Parathyroid adenoma (tissue), 2 donors: ENCODE data around the gene RFLNA.

Experiments
- H2AFZ ChIP-seq: fragments of 300-600 bp; sonication (generic); one replicate; pipeline ENCODE4 v1.7.0; 2017; ENCODE audit warnings: antibody characterized with exemption, mild to moderate bottlenecking
- H3K27ac ChIP-seq: fragments of 300-600 bp; sonication (generic); one replicate; pipeline ENCODE4 v1.7.0; 2017
- H3K27me3 ChIP-seq: fragments of 300-600 bp; sonication (generic); one replicate; pipeline ENCODE4 v1.7.0; 2017; ENCODE audit warnings: low read length; ENCODE audit not compliant: control insufficient read depth, insufficient read depth
- H3K36me3 ChIP-seq: fragments of 300-600 bp; sonication (generic); one replicate; pipeline ENCODE4 v1.7.0; 2017; ENCODE audit warnings: low read length; ENCODE audit not compliant: control insufficient read depth, insufficient read depth
- H3K4me1 ChIP-seq: fragments of 300-600 bp; sonication (generic); one replicate; pipeline ENCODE4 v1.7.0; 2017; ENCODE audit warnings: control low read depth
- H3K4me2 ChIP-seq: fragments of 300-600 bp; sonication (generic); one replicate; pipeline ENCODE4 v1.7.0; 2017; ENCODE audit warnings: low read length
- H3K4me3 ChIP-seq: fragments of 300-600 bp; sonication (generic); one replicate; pipeline ENCODE4 v1.7.0; 2017; ENCODE audit warnings: low read depth, low read length
- H3K79me2 ChIP-seq: fragments of 300-600 bp; sonication (generic); one replicate; pipeline ENCODE4 v1.7.0; 2017; ENCODE audit warnings: control low read depth
- H3K9ac ChIP-seq: fragments of 300-600 bp; sonication (generic); one replicate; pipeline ENCODE4 v1.7.0; 2017; ENCODE audit warnings: mild to moderate bottlenecking
- H3K9me3 ChIP-seq: fragments of 300-600 bp; sonication (generic); one replicate; pipeline ENCODE4 v1.7.0; 2017; ENCODE audit warnings: low read length; ENCODE audit not compliant: control insufficient read depth
- TF ChIP-seq, protein P1 (sequence below): fragments of 300-600 bp; sonication (generic); IDR thresholded peaks from one replicate; pipeline ENCODE4 v1.7.0; 2017; ENCODE audit warnings: antibody characterized with exemption, mild to moderate bottlenecking
- donor health status: primary hyperparathyroidism.

RFLNA gene

DNA sequence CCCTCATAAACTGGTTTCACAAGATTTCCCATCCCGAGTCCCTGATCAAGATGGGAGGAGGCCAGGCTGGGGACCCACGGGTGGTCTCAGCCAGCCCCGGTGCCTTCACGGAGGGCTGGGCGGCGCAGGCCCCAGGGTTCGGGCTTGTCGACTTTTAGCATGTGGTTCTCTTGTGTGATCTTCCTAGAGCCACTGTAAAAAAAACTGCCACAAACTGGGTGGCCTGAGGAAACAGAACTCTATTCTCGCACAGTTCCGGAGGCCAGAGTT lies 12.6 kb downstream of the RFLNA start:
- H3K9ac ChIP-seq = no peak overlapping the region
- H3K9me3 ChIP-seq = no peaks in the 10 kb centered on the region
- no peak overlapping the region for H3K27ac ChIP-seq
- H3K36me3 ChIP-seq = no peaks in the 10 kb centered on the region
- H3K27me3 ChIP-seq = no peaks in the 10 kb centered on the region
- H3K4me3 ChIP-seq = no peak overlapping the region
- no peak overlapping the region for H2AFZ ChIP-seq
- TF ChIP-seq, protein P1, sequence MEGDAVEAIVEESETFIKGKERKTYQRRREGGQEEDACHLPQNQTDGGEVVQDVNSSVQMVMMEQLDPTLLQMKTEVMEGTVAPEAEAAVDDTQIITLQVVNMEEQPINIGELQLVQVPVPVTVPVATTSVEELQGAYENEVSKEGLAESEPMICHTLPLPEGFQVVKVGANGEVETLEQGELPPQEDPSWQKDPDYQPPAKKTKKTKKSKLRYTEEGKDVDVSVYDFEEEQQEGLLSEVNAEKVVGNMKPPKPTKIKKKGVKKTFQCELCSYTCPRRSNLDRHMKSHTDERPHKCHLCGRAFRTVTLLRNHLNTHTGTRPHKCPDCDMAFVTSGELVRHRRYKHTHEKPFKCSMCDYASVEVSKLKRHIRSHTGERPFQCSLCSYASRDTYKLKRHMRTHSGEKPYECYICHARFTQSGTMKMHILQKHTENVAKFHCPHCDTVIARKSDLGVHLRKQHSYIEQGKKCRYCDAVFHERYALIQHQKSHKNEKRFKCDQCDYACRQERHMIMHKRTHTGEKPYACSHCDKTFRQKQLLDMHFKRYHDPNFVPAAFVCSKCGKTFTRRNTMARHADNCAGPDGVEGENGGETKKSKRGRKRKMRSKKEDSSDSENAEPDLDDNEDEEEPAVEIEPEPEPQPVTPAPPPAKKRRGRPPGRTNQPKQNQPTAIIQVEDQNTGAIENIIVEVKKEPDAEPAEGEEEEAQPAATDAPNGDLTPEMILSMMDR = no peak
- H3K4me2 ChIP-seq = no peak overlapping the region
- H3K79me2 ChIP-seq = no peaks in the 10 kb centered on the region
- no peaks in the 10 kb centered on the region for H3K4me1 ChIP-seq

DNA sequence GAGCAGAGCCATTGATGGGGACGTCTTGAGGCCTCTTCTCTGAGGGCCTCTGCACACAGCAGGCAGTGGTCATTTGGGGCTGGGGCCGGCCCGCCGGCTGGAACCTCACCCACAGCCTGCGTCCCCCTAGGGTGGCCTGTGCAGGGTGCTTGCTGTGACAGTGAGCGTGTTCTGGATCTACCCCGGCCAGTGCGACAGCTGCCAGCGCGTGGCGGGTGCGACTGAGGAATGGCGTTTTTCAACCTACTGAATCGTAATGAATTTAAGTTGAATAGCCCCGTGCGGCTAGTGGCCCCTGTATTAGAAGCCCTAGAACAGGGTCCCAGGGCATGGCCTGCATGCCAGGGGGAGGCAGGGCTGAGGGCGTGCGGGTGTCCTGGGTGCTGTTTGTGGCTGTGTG lies 13.8 kb downstream of the RFLNA start:
- Histone ChIP-seq H3K4me1 (no peaks in the 10 kb centered on the region), H3K9me3 (no peaks in the 10 kb centered on the region), H2AFZ (no peak overlapping the region), H3K27ac (no peak overlapping the region), H3K4me3 (no peak overlapping the region), H3K79me2 (no peaks in the 10 kb centered on the region), H3K9ac (no peak overlapping the region), H3K36me3 (no peaks in the 10 kb centered on the region), H3K4me2 (no peak overlapping the region), H3K27me3 (no peaks in the 10 kb centered on the region)
- TF ChIP-seq, protein P1 = no peak

DNA sequence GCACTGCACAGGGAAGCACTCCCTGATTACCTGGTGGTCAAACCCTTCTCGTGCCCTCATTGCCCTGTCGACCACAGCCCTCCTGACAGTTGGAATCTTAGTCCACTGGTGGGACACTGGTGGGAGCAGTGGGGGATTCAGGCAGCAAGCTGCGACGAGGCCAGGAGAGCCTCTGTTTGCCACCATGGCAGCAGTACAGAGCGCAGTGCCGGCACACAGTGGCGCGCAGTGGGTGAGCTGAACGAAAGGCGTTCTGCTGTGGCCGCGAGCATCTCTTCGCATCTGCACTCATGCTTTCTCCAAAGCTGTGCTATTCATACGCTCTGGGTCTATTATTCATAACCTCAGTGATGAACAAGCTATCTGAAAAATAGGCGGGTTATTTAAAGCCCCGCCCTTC lies 14.3 kb downstream of the RFLNA start:
- H3K4me1 ChIP-seq = no peaks in the 10 kb centered on the region
- no peaks in the 10 kb centered on the region for H3K79me2 ChIP-seq
- no peak overlapping the region for H3K4me2 ChIP-seq
- no peak overlapping the region for H3K27ac ChIP-seq
- H3K36me3 ChIP-seq = no peaks in the 10 kb centered on the region
- no peaks in the 10 kb centered on the region for H3K27me3 ChIP-seq
- TF ChIP-seq, protein P1 = no peak
- no peak overlapping the region for H2AFZ ChIP-seq
- no peak overlapping the region for H3K4me3 ChIP-seq
- no peaks in the 10 kb centered on the region for H3K9me3 ChIP-seq
- no peak overlapping the region for H3K9ac ChIP-seq

DNA sequence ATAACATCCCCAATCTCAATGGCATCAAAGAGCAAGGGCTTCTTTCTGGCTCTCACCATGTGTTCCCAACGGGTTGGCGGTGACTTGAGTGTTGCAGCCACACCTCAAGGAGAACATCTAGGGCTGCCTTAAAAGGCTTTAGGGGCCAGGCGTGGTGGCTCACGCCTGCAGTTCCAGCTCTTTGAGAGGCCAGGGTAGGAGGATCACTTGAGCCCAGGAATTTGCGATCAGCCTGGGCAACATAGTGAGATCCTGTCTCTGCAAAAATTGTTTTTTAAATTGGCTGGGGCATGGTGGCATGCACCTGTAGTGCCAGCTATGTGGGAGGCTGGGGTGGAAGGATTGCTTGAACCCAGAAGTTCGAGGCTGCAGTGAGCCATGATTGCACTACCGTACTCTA lies 14.9 kb downstream of the RFLNA start:
- Histone ChIP-seq H3K4me1 (no peaks in the 10 kb centered on the region), H3K79me2 (no peaks in the 10 kb centered on the region), H3K9me3 (no peaks in the 10 kb centered on the region), H3K4me3 (no peak overlapping the region), H3K36me3 (no peaks in the 10 kb centered on the region), H3K9ac (no peak overlapping the region), H3K4me2 (no peak overlapping the region), H3K27me3 (no peaks in the 10 kb centered on the region), H3K27ac (no peak overlapping the region), H2AFZ (no peak overlapping the region)
- TF ChIP-seq, protein P1 = no peak

DNA sequence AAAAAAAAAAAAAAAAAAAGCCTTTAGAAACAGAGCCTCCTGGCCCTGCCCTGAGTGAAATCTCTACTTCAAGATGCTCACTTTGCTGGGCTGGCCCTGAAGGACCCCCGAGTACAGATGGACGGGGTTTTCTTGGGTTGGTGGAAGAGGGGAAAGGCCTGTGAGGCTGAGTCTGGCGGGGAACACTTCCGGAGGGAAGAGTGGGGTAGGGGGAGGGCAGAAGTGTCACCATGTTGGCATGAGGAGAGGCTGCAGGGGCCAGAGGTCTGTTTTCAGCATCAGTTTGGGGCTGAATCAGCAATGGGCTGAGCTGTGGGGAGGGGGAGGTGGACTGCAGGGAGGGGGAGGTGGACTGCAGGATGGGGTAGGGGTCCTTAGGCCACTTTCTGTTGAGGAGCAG lies 15.3 kb downstream of the RFLNA start:
- Histone ChIP-seq H3K36me3 (no peaks in the 10 kb centered on the region), H2AFZ (no peak overlapping the region), H3K27ac (no peak overlapping the region), H3K79me2 (no peaks in the 10 kb centered on the region), H3K9me3 (no peaks in the 10 kb centered on the region), H3K4me3 (no peak overlapping the region), H3K4me1 (no peaks in the 10 kb centered on the region), H3K27me3 (no peaks in the 10 kb centered on the region), H3K4me2 (no peak overlapping the region), H3K9ac (no peak overlapping the region)
- TF ChIP-seq, protein P1 = no peak
